ENCODE data around the gene B3GNT7. TPM values are rescaled to one million over a fixed set of nuclear protein-coding genes. Genes with fewer than 3 reads are reported as not detected.

B3GNT7 gene
- polyA plus RNA-seq, 1 donor from 2014 or later: 0.67 TPM

- Histone ChIP-seq H3K27ac (ENCODE audit: low read length) (no peak overlapping the region), H3K9ac (ENCODE audit: low read length) (no peak overlapping the region)
- no peak for TF ChIP-seq POLR2AphosphoS5 (IDR thresholded peaks at IDR 0.05)
- TF ChIP-seq EZH2 (IDR thresholded peaks at IDR 0.05; ENCODE audit: borderline replicate concordance, insufficient read depth, low read length, poor library complexity, severe bottlenecking): no peak
- TF ChIP-seq, protein P1, sequence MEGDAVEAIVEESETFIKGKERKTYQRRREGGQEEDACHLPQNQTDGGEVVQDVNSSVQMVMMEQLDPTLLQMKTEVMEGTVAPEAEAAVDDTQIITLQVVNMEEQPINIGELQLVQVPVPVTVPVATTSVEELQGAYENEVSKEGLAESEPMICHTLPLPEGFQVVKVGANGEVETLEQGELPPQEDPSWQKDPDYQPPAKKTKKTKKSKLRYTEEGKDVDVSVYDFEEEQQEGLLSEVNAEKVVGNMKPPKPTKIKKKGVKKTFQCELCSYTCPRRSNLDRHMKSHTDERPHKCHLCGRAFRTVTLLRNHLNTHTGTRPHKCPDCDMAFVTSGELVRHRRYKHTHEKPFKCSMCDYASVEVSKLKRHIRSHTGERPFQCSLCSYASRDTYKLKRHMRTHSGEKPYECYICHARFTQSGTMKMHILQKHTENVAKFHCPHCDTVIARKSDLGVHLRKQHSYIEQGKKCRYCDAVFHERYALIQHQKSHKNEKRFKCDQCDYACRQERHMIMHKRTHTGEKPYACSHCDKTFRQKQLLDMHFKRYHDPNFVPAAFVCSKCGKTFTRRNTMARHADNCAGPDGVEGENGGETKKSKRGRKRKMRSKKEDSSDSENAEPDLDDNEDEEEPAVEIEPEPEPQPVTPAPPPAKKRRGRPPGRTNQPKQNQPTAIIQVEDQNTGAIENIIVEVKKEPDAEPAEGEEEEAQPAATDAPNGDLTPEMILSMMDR (IDR thresholded peaks at IDR 0.05; ENCODE audit: poor library complexity, severe bottlenecking): no peak
- TF ChIP-seq SMC3 (conservative IDR thresholded peaks at IDR 0.05; ENCODE audit: poor library complexity): no peak
- TF ChIP-seq, protein P2, sequence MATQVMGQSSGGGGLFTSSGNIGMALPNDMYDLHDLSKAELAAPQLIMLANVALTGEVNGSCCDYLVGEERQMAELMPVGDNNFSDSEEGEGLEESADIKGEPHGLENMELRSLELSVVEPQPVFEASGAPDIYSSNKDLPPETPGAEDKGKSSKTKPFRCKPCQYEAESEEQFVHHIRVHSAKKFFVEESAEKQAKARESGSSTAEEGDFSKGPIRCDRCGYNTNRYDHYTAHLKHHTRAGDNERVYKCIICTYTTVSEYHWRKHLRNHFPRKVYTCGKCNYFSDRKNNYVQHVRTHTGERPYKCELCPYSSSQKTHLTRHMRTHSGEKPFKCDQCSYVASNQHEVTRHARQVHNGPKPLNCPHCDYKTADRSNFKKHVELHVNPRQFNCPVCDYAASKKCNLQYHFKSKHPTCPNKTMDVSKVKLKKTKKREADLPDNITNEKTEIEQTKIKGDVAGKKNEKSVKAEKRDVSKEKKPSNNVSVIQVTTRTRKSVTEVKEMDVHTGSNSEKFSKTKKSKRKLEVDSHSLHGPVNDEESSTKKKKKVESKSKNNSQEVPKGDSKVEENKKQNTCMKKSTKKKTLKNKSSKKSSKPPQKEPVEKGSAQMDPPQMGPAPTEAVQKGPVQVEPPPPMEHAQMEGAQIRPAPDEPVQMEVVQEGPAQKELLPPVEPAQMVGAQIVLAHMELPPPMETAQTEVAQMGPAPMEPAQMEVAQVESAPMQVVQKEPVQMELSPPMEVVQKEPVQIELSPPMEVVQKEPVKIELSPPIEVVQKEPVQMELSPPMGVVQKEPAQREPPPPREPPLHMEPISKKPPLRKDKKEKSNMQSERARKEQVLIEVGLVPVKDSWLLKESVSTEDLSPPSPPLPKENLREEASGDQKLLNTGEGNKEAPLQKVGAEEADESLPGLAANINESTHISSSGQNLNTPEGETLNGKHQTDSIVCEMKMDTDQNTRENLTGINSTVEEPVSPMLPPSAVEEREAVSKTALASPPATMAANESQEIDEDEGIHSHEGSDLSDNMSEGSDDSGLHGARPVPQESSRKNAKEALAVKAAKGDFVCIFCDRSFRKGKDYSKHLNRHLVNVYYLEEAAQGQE (IDR thresholded peaks at IDR 0.05; ENCODE audit: borderline replicate concordance): no peak
Measured at GRCh38 chr2:231367178-231367577, 28.3 kb upstream of the B3GNT7 start.

DNA sequence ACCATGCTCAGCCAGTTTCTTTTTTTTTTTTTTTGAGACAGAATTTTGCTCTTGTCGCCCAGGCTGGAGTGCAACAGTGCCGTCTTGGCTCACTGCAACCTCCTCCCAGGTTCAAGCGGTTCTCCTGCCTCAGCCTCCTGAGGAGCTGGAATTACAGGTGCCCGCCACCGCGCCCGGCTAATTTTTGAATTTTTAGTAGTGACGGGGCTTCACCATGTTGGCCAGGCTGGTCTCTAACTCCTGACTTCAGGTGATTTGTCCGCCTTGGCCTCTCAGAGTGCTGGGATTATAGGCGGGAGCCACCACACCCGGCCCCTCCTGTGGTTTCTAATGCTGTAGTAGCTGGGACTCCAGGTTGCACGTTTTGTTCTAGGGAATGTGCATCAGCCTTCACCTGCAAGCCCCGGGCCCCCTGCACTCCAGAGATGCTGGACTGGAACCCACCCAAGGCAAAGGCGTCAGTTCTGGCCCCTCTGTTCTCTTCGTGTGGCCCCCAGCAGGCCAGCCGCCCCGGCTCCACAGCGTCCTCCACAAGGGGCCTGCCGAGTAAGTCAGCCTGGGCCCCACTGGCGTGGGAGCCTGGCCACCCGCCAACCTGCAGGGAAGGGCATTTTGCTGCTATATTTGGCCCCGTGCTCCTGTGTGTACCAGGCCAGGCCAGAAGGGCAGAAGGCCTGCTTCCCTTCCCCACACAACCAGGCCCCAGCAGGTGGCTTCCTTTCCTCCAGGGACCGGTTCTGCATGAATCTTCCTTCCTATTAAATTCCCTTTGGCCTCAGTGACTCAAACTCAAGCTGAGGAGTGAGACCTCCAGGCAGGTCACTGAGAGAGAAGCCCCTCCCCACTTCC is 25.7 kb upstream of the B3GNT7 start:
- Histone ChIP-seq H3K27ac (ENCODE audit: low read length) (no peak overlapping the region), H3K4me2 (ENCODE audit: low read length) (no peak overlapping the region), H3K4me3 (ENCODE audit: low read length) (no peak overlapping the region), H3K9me3 (ENCODE audit: low read length) (no peaks in the 10 kb centered on the region), H3K36me3 (ENCODE audit: insufficient read depth, low read length) (no peaks in the 10 kb centered on the region), H3K27me3 (ENCODE audit: insufficient read depth, low read depth, low read length) (no peaks in the 10 kb centered on the region), H4K20me1 (ENCODE audit: insufficient read depth) (no peaks in the 10 kb centered on the region), H3K79me2 (replicated peaks; ENCODE audit: insufficient read depth, low read length) (no peaks in the 10 kb centered on the region), H3K9me2 (ENCODE audit: insufficient read depth, low read length) (no peaks in the 10 kb centered on the region), H3F3A (ENCODE audit: insufficient read depth, low read length, poor library complexity, severe bottlenecking) (no peaks in the 10 kb centered on the region), H2AFZ (ENCODE audit: low read depth, low read length) (no peak overlapping the region), H3K9ac (ENCODE audit: low read length) (no peak overlapping the region)
- TF ChIP-seq, protein P1 (IDR thresholded peaks at IDR 0.05; ENCODE audit: poor library complexity, severe bottlenecking): no peak
- TF ChIP-seq POLR2AphosphoS5 (IDR thresholded peaks at IDR 0.05) (no peak), EZH2 (IDR thresholded peaks at IDR 0.05; ENCODE audit: borderline replicate concordance, insufficient read depth, low read length, poor library complexity, severe bottlenecking) (no peak), TAF1 (IDR thresholded peaks at IDR 0.05; ENCODE audit: low read depth) (no peak), EP300 (conservative IDR thresholded peaks at IDR 0.05; ENCODE audit: poor library complexity, severe bottlenecking) (no peak), RAD21 (conservative IDR thresholded peaks at IDR 0.05) (no peak), MXI1 (conservative IDR thresholded peaks at IDR 0.05; ENCODE audit: poor library complexity, severe bottlenecking) (no peak), SMC3 (conservative IDR thresholded peaks at IDR 0.05; ENCODE audit: poor library complexity) (no peak)
- TF ChIP-seq, protein P2 (IDR thresholded peaks at IDR 0.05; ENCODE audit: borderline replicate concordance): no peak

More at GRCh38 chr2:231367178-231367577, 28.3 kb upstream of the B3GNT7 start:
- no peaks in the 10 kb centered on the region for H4K20me1 ChIP-seq (ENCODE audit: insufficient read depth)
- no peak overlapping the region for H3K4me3 ChIP-seq (ENCODE audit: low read length)
- no peaks in the 10 kb centered on the region for H3F3A ChIP-seq (ENCODE audit: insufficient read depth, low read length, poor library complexity, severe bottlenecking)
- no peaks in the 10 kb centered on the region for H3K27me3 ChIP-seq (ENCODE audit: insufficient read depth, low read depth, low read length)
- H3K9me3 ChIP-seq (ENCODE audit: low read length): no peaks in the 10 kb centered on the region
- H3K36me3 ChIP-seq (ENCODE audit: insufficient read depth, low read length): no peaks in the 10 kb centered on the region
- no peak overlapping the region for H3K4me2 ChIP-seq (ENCODE audit: low read length)
- H3K9me2 ChIP-seq (ENCODE audit: insufficient read depth, low read length): no peaks in the 10 kb centered on the region
- no peak overlapping the region for H2AFZ ChIP-seq (ENCODE audit: low read depth, low read length)
- no peaks in the 10 kb centered on the region for H3K79me2 ChIP-seq (replicated peaks; ENCODE audit: insufficient read depth, low read length)
